IMR-90 (cell line): ENCODE measurements around the gene GSKIP. TPM values are rescaled to one million over a fixed set of nuclear protein-coding genes. Genes with fewer than 3 reads are reported as not detected.

Experiments
- ATAC-seq: fragments of 200-7000 bp; cut with Tn5 transposase; 2 replicates; pipeline ENCODE4 v1.9.1; 2020; ENCODE audit warnings: low read depth, mild to moderate bottlenecking, moderate library complexity
- BruUV-seq: library from RNA; stranded (reverse); fragments of 400-500 nt; replicated peaks from 2 replicates; lab custom pipeline; 2021; lab: Mats Ljungman, UMichigan
- CTCF ChIA-PET: fragments of 300-600 bp; formaldehyde crosslinking; extraction: SDS; loops from one replicate; lab custom pipeline; 2021; ENCODE audit warnings: antibody characterized with exemption; lab: Yijun Ruan, JAX
- POLR2A ChIA-PET: fragments of 300-600 bp; sonication (Branson Sonifier 250); formaldehyde crosslinking; loops from one replicate; lab custom pipeline; 2022; ENCODE audit warnings: antibody characterized with exemption; ENCODE audit not compliant: unreplicated experiment; lab: Charles Lee
- DNase-seq: peaks from one replicate; pipeline ENCODE4 v3.0.0; 2013
- H2AFZ ChIP-seq: replicated peaks from 2 replicates; pipeline ENCODE3; 2013; ENCODE audit warnings: low read length, mild to moderate bottlenecking; ENCODE audit not compliant: poor library complexity
- H2AK5ac ChIP-seq: 2 replicates; pipeline ENCODE4 v1.6.1; 2013; ENCODE audit warnings: low read depth, low read length, inconsistent platforms
- H2AK9ac ChIP-seq: replicated peaks from 2 replicates; pipeline ENCODE3; 2013; ENCODE audit warnings: mild to moderate bottlenecking, low read depth, low read length, moderate library complexity; ENCODE audit not compliant: poor library complexity
- H2BK120ac ChIP-seq: 2 replicates; pipeline ENCODE4 v1.6.1; 2013; ENCODE audit warnings: low read depth, low read length, inconsistent platforms
- H2BK15ac ChIP-seq: 3 replicates; pipeline ENCODE4 v1.6.1; 2013; ENCODE audit warnings: low read depth, low read length, inconsistent platforms
- H2BK20ac ChIP-seq: 2 replicates; pipeline ENCODE4 v1.6.1; 2013; ENCODE audit warnings: low read depth, mild to moderate bottlenecking, inconsistent platforms, low read length, moderate library complexity
- H2BK5ac ChIP-seq: 2 replicates; pipeline ENCODE4 v1.6.1; 2013; ENCODE audit warnings: mild to moderate bottlenecking, low read depth, low read length, inconsistent platforms; ENCODE audit not compliant: poor library complexity, severe bottlenecking
- H3K14ac ChIP-seq: replicated peaks from 2 replicates; pipeline ENCODE4 v1.6.1; 2013; ENCODE audit warnings: low read depth, low read length, inconsistent platforms
- H3K18ac ChIP-seq: 2 replicates; pipeline ENCODE4 v1.6.1; 2013; ENCODE audit warnings: low read depth, low read length, control low read depth
- H3K23ac ChIP-seq: 2 replicates; pipeline ENCODE4 v1.6.1; 2013; ENCODE audit warnings: low read depth, low read length, inconsistent platforms
- H3K27ac ChIP-seq: 2 replicates; pipeline ENCODE4 v1.5.1; 2013; ENCODE audit warnings: mild to moderate bottlenecking, control low read depth, low read length; ENCODE audit not compliant: insufficient read depth
- H3K27me3 ChIP-seq: 2 replicates; pipeline ENCODE4 v1.6.1; 2013; ENCODE audit warnings: low read length; ENCODE audit not compliant: control insufficient read depth, insufficient read depth
- H3K36me3 ChIP-seq: 2 replicates; pipeline ENCODE4 v1.6.1; 2013; ENCODE audit warnings: low read length, mixed read lengths; ENCODE audit not compliant: control insufficient read depth, insufficient read depth
- H3K4ac ChIP-seq: 2 replicates; pipeline ENCODE4 v1.6.1; 2013; ENCODE audit warnings: low read depth, low read length, inconsistent platforms
- H3K4me1 ChIP-seq: 2 replicates; pipeline ENCODE4 v1.6.1; 2013; ENCODE audit warnings: low read length, mixed read lengths; ENCODE audit not compliant: control insufficient read depth, insufficient read depth
- H3K4me2 ChIP-seq: 2 replicates; pipeline ENCODE4 v1.6.1; 2013; ENCODE audit warnings: low read depth, mild to moderate bottlenecking, control low read depth, low read length, moderate library complexity
- H3K4me3 ChIP-seq: 2 replicates; pipeline ENCODE4 v1.5.1; 2013; ENCODE audit warnings: low read depth, mild to moderate bottlenecking, control low read depth, low read length, moderate library complexity; ENCODE audit not compliant: insufficient read depth
- H3K56ac ChIP-seq: 2 replicates; pipeline ENCODE4 v1.6.1; 2013; ENCODE audit warnings: low read length, inconsistent platforms; ENCODE audit not compliant: insufficient read depth; ENCODE audit errors: extremely low read depth
- H3K79me1 ChIP-seq, 2 experiments: 2 replicates each; pipeline ENCODE4 v1.6.1; 2013; ENCODE audit warnings: low read length in 2 of 2, inconsistent platforms in 1 of 2, low read depth in 1 of 2
- H3K9ac ChIP-seq: 2 replicates; pipeline ENCODE4 v1.6.1; 2013; ENCODE audit warnings: low read depth, low read length, control low read depth
- H3K9me1 ChIP-seq: 2 replicates; pipeline ENCODE4 v1.6.1; 2013; ENCODE audit warnings: low read length, inconsistent platforms; ENCODE audit not compliant: insufficient read depth
- H3K9me3 ChIP-seq: 2 replicates; pipeline ENCODE4 v1.6.1; 2013; ENCODE audit warnings: low read length; ENCODE audit not compliant: control insufficient read depth, insufficient read depth
- H4K20me1 ChIP-seq: 2 replicates; pipeline ENCODE4 v1.6.1; 2013; ENCODE audit warnings: low read length, inconsistent platforms; ENCODE audit not compliant: insufficient read depth
- H4K5ac ChIP-seq: 2 replicates; pipeline ENCODE4 v1.6.1; 2013; ENCODE audit warnings: mild to moderate bottlenecking, low read depth, low read length, control low read depth
- H4K8ac ChIP-seq, 2 experiments: 2 replicates each; pipeline ENCODE4 v1.6.1; 2013; ENCODE audit warnings: low read depth in 2 of 2, low read length in 2 of 2, control low read depth in 1 of 2, inconsistent platforms in 1 of 2
- H4K91ac ChIP-seq: 2 replicates; pipeline ENCODE4 v1.6.1; 2013; ENCODE audit warnings: low read depth, low read length, inconsistent platforms; ENCODE audit not compliant: insufficient read depth
- BHLHE40 ChIP-seq: fragments of 150-350 bp; IDR thresholded peaks from 2 replicates; pipeline ENCODE4 v1.6.1; 2016; ENCODE audit warnings: mild to moderate bottlenecking, low read depth, low read length
- USF2 ChIP-seq: fragments of 150-350 bp; IDR thresholded peaks from 2 replicates; pipeline ENCODE4 v1.6.1; 2017; ENCODE audit warnings: mild to moderate bottlenecking, antibody characterized with exemption, low read length, low read depth
- WGBS, 2 experiments: methylation state at CpG; one replicate each; pipeline versions ENCODE4 v1.1.5 to v1.1.7; 2013; ENCODE audit warnings: missing lambda C conversion rate in 2 of 2; ENCODE audit not compliant: insufficient read length in 1 of 2; ENCODE audit errors: extremely low coverage in 2 of 2; 5-methylcytosine and 5-hydroxymethylcytosine counted together
- dilution Hi-C: fragments of 300-500 bp; cut with HindIII; formaldehyde crosslinking; loops from one replicate; pipeline ENCODE4 v1.14.3; 2018; ENCODE audit warnings: low sequenced_read_pairs; ENCODE audit not compliant: unreplicated experiment
- in situ Hi-C: fragments of 300-500 bp; cut with MboI; formaldehyde crosslinking; loops from 3 replicates; pipeline ENCODE4 v1.14.3; 2019; ENCODE audit warnings: low sequenced_read_pairs, inconsistent platforms, mixed read lengths
- intact Hi-C: fragments of 100-400 bp; cut with micrococcal nuclease; formaldehyde crosslinking; loops from 2 replicates; pipeline ENCODE4 v1.10.0; 2022
- polyA plus RNA-seq, 3 experiments: library from polyadenylated mRNA; depleted of rRNA; stranded (reverse); fragments of >200 nt; gene quantifications; 2 replicates each; pipeline ENCODE4 v1.2.3, GENCODE V29; 2012; ENCODE audit warnings: low replicate concordance in 1 of 3
- total RNA-seq: library from RNA; depleted of rRNA; stranded (reverse); fragments of >200 nt; gene quantifications from 2 replicates; pipeline ENCODE4 v1.2.3, GENCODE V29; 2012

The GSKIP gene
- total and polyA plus RNA-seq, 2 of the 4 experiments (the other 2 are of a cell fraction), result 11.7 to 22.0 TPM

GRCh38 chr14:96364962-96365361 is 1.6 kb downstream of the GSKIP start:
- no peak overlapping the region for H4K91ac ChIP-seq
- peaks cover 17% of the 10 kb centered on the region; the same call in 1 of the 2 replicates for H4K20me1 ChIP-seq
- peaks cover 28 to 68% of the 10 kb centered on the region in 2 experiments for H3K79me1 ChIP-seq
- no peak overlapping the region for H3K9ac ChIP-seq
- no peak overlapping the region for H3K4me3 ChIP-seq
- no peak overlapping the region for H2AK5ac ChIP-seq
- no peak overlapping the region for H3K56ac ChIP-seq
- in situ Hi-C loops (no loop called here), dilution Hi-C loops (no loop called here), intact Hi-C loops (loop anchor here (5.0 kb wide), 1 partner anchor 57 kb away; no protein-coding TSS in a partner anchor)
- H2AFZ ChIP-seq, result no peak overlapping the region
- H2BK120ac ChIP-seq, result no peak overlapping the region
- BruUV-seq, result no TSS peak
- no peak overlapping the region for H3K27ac ChIP-seq
- H3K23ac ChIP-seq, result 0 out of 2 replicates have a peak overlapping the region, but pooled peaks have one; percentile 84
- no peak overlapping the region for H2BK15ac ChIP-seq
- H3K4me2 ChIP-seq, result no peak overlapping the region; the same call in 1 of the 2 replicates
- peaks cover 6% of the 10 kb centered on the region for H3K4me1 ChIP-seq
- no peaks in the 10 kb centered on the region for H3K9me3 ChIP-seq
- no peak overlapping the region for H2BK5ac ChIP-seq
- no peak overlapping the region for H4K5ac ChIP-seq
- H3K9me1 ChIP-seq, result peaks cover 6% of the 10 kb centered on the region
- 0 out of 2 replicates have a peak, but pooled peaks cover 2% of the 10 kb centered on the region for H3K36me3 ChIP-seq
- H3K18ac ChIP-seq, result no peak overlapping the region
- H3K4ac ChIP-seq, result no peak overlapping the region
- no peaks in the 10 kb centered on the region for H3K27me3 ChIP-seq
- no CpG with 5 or more reads among the region's 1 CpG for WGBS, 2 experiments
- H2BK20ac ChIP-seq, result no peak overlapping the region
- no peak for DNase-seq
- CTCF ChIA-PET, result interaction anchor here (1.0 kb wide), 1 partner anchor 8 kb away, joined by 3 read pairs; no protein-coding TSS in a partner anchor
- TF ChIP-seq USF2 (no peak), BHLHE40 (no peak)
- no peak overlapping the region for H3K14ac ChIP-seq
- POLR2A ChIA-PET, result no interaction called here
- ATAC-seq, result no peak
- H4K8ac ChIP-seq, result no peak overlapping the region
- H2AK9ac ChIP-seq, result peak overlapping the region; percentile 14
